HTR-8/SVneo (cell line): Measurements from ENCODE around the gene DEAF1.

Experiments used
- DNase-seq: peaks from one replicate; pipeline ENCODE4 v3.0.0; 2011; ENCODE audit warnings: low spot score, mixed read lengths; ENCODE audit not compliant: insufficient read length
- FAIRE-seq: peaks from 2 replicates; lab custom pipeline; 2011; peaks lifted over from hg19 to GRCh38; lab: Jason Lieb, UNC

The DEAF1 gene

DNA sequence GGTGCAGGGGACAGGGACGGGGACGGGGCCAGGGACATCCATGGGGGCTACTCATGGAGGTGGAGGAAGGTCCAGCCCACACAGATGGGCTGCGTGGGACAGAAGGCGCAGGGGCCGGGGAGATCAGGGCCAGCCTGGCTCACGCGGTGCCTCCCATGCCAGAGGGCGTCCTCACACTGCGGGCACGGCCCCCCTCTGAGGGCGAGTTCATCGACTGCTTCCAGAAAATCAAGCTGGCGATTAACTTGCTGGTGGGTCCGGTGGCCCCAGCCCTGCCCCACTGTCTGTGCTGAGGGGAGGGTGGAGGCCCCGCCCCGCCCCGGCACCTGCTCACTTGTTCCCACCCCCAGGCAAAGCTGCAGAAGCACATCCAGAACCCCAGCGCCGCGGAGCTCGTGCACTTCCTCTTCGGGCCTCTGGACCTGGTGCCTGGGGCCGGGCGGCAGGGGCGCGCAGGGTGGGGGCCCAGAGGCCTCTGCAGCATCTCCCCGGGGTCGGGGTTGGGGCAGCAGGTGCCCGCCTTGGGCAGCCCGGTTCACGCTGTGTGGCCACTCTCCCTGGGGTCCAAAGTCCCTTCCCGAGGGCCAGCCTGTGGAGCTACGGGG, 26.8 kb upstream of the DEAF1 start:
- no peak for FAIRE-seq
- DNase-seq: no peak

DNA sequence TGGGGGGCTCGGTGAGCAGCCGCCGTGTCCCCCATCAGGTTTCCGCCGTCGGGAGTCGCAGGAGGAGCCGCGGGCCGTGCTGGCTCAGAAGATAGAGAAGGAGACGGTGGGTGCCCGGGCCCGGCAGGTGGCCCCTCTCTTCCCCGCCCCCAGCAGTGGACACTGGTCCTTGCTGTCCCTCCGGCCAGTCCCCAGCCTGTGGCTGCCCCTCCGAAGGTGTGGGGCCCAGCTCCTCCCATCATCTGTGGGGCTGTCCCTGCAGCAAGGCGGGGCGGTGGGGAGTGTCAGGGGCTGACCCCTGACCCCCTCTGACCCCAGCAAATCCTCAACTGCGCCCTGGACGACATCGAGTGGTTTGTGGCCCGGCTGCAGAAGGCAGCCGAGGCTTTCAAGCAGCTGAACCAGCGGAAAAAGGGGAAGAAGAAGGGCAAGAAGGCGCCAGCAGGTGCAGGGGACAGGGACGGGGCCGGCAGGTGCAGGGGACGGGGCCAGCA, 26.3 kb upstream of the DEAF1 start:
- no peak for FAIRE-seq
- no peak for DNase-seq

- FAIRE-seq: no peak
These were observed 25.7 kb upstream of the DEAF1 start for GRCh38 chr11:720642-721246.

GRCh38 chr11:720017-720641, 25.1 kb upstream of the DEAF1 start:
- no peak for DNase-seq
- FAIRE-seq: no peak

More at GRCh38 chr11:720642-721246, 25.7 kb upstream of the DEAF1 start:
- no peak for DNase-seq

DNA sequence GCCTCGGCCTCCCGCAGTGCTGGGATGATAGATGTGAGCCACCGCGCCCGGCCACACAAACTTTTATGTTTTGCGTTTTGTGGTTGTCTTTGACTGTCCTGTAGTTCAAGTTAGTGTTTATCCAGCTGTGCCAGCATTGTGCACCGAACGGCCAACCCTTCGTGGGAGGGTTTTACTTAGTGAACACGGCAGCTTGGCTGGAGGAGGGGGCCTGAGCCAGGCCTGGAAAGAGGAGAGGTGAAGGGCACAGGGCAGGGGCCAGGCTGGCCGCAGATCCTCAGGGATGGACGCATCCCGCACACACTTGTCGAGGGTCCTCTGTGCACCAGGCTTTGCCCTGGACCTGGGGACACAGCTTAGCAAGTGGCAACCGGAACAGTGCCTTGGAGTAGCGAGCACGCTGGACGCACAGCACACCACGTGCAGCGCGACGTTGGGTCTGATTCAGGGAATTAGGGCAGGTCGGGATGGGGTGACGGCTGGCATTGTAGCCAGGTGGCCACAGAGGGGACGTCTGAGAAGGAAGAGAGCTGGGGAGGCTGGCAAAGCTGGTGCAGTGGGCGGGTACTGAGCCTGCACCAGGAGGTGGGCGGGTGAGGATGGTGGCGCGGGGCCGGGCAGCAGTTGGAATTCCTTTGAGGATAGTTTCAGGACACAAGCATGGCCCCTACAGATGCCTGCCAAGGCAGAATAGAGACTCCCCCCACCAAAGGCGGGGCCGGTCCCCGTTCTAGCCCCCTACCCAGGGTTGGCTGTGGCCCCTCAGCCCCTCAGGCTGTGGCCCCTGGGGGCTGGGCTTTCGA, 24.4 kb upstream of the DEAF1 start:
- DNase-seq: no peak
- no peak for FAIRE-seq

- no peak for FAIRE-seq
These were observed 19.4 kb upstream of the DEAF1 start for GRCh38 chr11:714436-714835.

GRCh38 chr11:709109-709997, 14.3 kb upstream of the DEAF1 start:
- FAIRE-seq: no peak

More at GRCh38 chr11:714436-714835, 19.4 kb upstream of the DEAF1 start:
- DNase-seq: no peak

GRCh38 chr11:708511-708910, 13.5 kb upstream of the DEAF1 start:
- no peak for DNase-seq
- no peak for FAIRE-seq

More at GRCh38 chr11:709109-709997, 14.3 kb upstream of the DEAF1 start:
- DNase-seq: no peak

- DNase-seq (no peak), FAIRE-seq (no peak)
These were observed 12.9 kb upstream of the DEAF1 start for GRCh38 chr11:707817-708420.

- DNase-seq: peak; percentile 70
- peak; percentile 89 for FAIRE-seq
These were observed 12.2 kb upstream of the DEAF1 start for GRCh38 chr11:706957-707816.

DNA sequence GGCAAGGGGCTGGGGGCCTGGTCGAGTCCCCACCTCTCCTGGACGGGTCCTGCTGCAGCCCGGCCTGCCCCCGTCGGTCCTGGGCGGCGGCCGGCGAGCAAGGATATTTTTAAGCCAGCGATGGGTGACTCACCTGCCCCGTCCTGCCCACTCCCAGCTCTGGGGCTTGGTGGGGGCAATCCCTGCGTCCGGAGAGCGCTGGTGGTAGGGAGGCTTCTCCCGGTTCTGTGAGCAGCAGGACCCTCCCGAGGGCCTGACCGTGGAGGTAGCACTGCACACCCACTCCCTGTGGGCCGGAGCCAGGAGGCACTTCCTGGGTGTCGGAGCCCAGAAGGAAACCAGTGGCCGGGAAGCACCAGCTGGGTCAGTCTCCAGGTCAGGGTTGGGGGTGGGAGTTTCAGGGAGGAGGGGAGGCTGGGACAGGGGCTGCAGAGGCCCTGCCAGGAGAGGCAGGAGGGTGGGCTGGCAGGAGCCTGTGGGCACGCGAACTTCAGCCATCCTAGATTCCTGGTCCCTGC, 11.5 kb upstream of the DEAF1 start:
- DNase-seq: no peak
- peak; percentile 54 for FAIRE-seq

GRCh38 chr11:705646-706438, 10.8 kb upstream of the DEAF1 start, which contains the start of gene EPS8L2:
EPS8L2 (plus strand) TSS chr11:706231; CDS start chr11:709408, 3,177 bp downstream.
- FAIRE-seq (no peak), DNase-seq (no peak)

- DNase-seq (no peak), FAIRE-seq (no peak)
These were observed 10.0 kb upstream of the DEAF1 start for GRCh38 chr11:704781-705645.

GRCh38 chr11:704228-704674, 9.2 kb upstream of the DEAF1 start:
- FAIRE-seq: no peak

GRCh38 chr11:703506-703905, 8.5 kb upstream of the DEAF1 start:
- FAIRE-seq (no peak), DNase-seq (no peak)

More at GRCh38 chr11:704228-704674, 9.2 kb upstream of the DEAF1 start:
- DNase-seq: no peak
